ENCODE measurements around the gene ST8SIA2.
A peak's percentile ranks its signal among the peaks of the same experiment; 100 is the strongest.

The ST8SIA2 gene

DNA sequence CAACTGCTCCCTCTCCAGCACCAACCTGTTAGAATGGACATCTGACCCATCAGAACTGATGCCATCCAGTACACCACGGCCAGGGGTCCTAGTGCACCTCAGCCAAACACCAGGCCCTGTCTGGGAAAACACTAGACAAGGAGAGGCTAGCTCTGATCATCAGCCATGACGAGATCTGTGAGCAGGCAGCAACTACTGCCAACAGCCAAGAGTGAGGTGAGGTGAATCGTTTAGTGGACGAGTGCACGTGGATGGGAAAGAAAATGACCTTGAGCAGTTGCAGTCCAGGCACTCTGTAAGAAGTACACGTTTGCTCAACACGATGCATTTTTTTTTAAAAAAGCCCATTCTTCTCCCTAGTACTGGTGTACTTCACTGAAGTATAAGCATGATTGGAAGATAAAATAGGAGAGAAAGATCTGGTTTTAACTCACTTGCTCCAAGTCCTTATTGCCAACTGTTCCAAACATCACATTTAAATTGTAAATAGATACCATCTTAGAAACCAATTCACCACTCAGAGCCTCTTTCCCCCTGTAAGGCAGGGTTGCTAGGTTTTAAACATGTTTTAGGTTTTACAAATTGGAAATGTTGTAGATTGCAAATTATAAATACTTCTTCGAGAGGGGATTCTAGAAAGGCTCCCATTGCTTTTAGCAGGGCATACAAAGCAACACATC, 5.7 kb downstream of the ST8SIA2 start:
- FAIRE-seq, result no peak
- no peak for DNase-seq (ENCODE audit: low spot score)

DNA sequence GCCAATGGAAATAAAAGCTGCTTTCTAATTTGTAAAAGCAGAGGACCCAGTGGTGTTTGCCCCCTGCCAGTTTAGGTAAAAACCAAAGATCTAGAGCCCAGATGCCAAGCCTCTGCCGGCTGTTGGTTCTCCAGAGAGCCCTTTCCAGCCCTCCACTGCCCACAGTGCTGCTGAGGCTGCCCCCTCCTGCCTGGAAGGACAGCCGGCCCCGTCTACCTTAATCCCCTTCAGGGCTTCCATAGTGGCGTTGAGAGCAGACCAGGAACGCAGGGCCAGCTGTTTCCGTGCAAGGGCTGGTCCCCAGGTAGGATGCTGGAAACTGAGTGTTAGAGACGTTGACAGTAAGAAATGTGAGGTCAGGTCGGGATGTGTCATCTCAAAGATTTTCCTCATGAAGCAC, 6.9 kb downstream of the ST8SIA2 start:
- DNase-seq (ENCODE audit: low spot score) (no peak), FAIRE-seq (no peak)

GRCh38 chr15:92400980-92401787, 7.5 kb downstream of the ST8SIA2 start:
- FAIRE-seq (no peak), DNase-seq (ENCODE audit: low spot score) (no peak)

- no peak for FAIRE-seq
- no peak for DNase-seq (ENCODE audit: low spot score)
Observed at GRCh38 chr15:92402751-92403150, 9.1 kb downstream of the ST8SIA2 start.

DNA sequence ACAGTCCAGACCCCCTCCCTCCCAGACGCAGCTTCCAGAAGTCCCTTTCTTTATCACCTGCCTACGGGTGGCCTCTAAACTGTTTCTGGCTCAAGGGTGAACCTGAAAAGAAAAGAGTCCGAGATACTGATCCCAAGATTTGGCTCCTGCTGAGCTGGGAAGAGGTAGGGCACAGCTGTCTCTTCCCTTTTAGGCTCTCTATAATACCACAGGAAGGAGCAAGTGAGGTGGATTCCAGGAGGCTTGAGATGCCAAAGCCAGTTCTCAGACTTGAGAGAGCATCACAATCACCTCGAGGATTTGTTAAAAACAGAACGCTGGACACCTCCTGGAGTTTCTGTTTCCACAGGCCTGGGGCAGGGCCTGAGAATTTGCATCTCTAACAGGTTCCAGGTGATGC, 12.3 kb downstream of the ST8SIA2 start:
- DNase-seq (ENCODE audit: low spot score) (no peak), FAIRE-seq (no peak)

- no peak for FAIRE-seq
Observed at GRCh38 chr15:92407321-92407720, 13.6 kb downstream of the ST8SIA2 start.

GRCh38 chr15:92407916-92408315, 14.2 kb downstream of the ST8SIA2 start:
- no peak for FAIRE-seq
- no peak for DNase-seq (ENCODE audit: low spot score)

More at GRCh38 chr15:92407321-92407720, 13.6 kb downstream of the ST8SIA2 start:
- DNase-seq (ENCODE audit: low spot score), result no peak

DNA sequence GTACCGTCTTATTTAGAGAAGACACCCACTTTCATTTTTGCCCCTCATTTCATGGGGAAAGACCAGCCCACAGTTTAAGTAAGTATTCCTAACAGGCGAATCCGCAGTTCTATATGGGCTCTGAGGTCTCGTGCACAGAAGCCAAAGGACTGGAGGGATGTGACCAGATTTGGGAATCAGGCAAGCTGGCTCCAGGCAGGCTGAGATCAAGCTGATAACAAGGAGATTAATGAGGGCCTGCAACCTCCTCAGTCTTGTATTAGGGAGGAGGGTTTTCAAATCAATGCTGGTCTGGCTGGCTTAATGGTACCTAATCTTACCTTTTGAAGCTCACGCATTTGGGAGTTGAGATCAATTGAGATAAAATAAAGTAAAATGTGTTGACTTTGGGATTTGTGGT, 15.3 kb downstream of the ST8SIA2 start:
- FAIRE-seq (no peak), DNase-seq (ENCODE audit: low spot score) (no peak)

DNA sequence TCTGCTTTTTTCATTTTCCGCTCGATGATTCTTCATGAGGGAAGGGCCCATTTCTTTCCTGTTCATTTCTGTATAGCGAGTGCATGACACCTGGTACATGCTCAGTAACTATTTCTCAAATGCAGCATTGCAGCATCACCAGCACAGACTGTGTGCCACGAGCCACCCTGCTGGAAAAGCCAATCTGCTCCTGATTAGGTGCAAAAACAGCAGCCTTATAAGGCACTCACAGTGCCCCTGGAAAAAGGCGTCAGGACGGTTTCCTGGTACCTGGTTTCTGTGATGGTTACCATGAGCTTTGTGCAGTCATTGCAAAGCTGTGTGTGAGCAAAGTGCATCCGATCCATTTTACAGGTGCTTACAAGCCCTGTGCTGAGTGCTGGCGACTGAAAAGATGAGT, 15.8 kb downstream of the ST8SIA2 start:
- no peak for FAIRE-seq
- DNase-seq (ENCODE audit: low spot score), result no peak

- DNase-seq (ENCODE audit: low spot score), result no peak
- FAIRE-seq, result no peak
Observed at GRCh38 chr15:92410537-92410936, 16.9 kb downstream of the ST8SIA2 start.

DNA sequence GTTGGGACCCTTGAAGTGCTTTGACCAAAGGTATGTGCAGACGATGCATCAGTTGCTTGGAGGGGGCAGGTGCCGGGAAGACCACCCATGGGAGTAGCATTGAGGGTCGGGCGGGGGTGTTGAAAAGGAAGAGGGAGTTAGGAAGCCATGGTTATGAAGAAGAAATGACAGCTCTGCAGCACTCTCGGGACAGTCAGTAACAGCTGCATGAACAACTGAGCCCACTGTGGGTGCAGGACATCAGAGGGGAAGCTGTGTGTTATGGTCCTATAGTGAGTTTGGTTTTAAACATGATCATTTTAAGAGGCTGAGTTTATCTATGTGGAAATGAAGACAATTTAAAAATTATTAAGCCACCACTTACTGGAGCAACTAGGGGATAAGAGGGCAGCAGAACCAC, 17.6 kb downstream of the ST8SIA2 start:
- FAIRE-seq (no peak), DNase-seq (ENCODE audit: low spot score) (no peak)

GRCh38 chr15:92413510-92413909, 19.8 kb downstream of the ST8SIA2 start:
- DNase-seq (ENCODE audit: low spot score), result no peak
- FAIRE-seq, result no peak

GRCh38 chr15:92415639-92416297, 22.1 kb downstream of the ST8SIA2 start:
- DNase-seq (ENCODE audit: low spot score) (no peak), FAIRE-seq (no peak)

GRCh38 chr15:92416557-92416956, 22.9 kb downstream of the ST8SIA2 start:
- no peak for FAIRE-seq
- no peak for DNase-seq (ENCODE audit: low spot score)

- DNase-seq (ENCODE audit: low spot score), result no peak
- no peak for FAIRE-seq
Observed at GRCh38 chr15:92417716-92418115, 24.0 kb downstream of the ST8SIA2 start.

DNA sequence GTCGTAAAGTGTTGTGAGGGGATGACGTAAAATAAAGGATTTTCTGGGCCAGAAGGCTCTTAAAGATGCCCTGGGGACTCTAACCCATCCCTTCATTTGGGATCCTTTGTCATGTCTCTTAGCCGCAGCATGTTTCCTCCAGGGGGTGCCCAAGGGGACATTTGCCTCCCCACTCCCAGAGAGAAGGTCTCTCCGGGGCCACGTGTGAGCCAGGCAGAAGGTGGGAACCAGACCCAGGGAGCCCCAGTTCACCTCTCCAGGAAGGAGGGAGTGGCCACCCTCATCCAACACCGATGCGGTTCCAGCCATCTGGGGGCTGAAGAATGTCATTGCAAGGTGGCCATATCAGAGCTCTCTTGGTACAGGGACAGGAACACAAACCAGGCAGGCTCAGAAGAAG, 25.2 kb downstream of the ST8SIA2 start:
- no peak for DNase-seq (ENCODE audit: low spot score)
- no peak for FAIRE-seq

GRCh38 chr15:92421976-92422375, 28.3 kb downstream of the ST8SIA2 start:
- DNase-seq (ENCODE audit: low spot score) (no peak), FAIRE-seq (no peak)

GRCh38 chr15:92425578-92426225, 32.0 kb downstream of the ST8SIA2 start:
- FAIRE-seq (no peak), DNase-seq (ENCODE audit: low spot score) (no peak)

- no peak for FAIRE-seq
- DNase-seq (ENCODE audit: low spot score), result peak; percentile 66
Observed at GRCh38 chr15:92429378-92430068, 35.8 kb downstream of the ST8SIA2 start.

DNA sequence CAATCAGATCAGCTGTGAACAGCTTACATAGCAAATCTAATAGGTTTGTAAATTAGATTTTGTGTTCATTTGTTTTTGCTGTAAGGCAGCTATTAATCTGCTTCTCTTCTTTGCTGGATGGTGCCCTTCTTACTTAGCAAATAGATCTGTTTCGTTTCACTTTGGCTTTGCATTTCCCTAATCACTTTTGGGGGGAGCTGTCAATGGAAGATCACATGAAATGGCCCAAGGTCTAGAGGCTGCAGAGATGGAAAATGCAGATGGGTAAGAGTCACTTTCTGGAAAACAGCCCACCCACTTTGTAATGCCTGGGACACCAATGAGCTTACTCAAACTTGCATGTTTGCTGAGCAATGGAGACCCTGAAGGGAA, 36.4 kb downstream of the ST8SIA2 start:
- no peak for FAIRE-seq

DNA sequence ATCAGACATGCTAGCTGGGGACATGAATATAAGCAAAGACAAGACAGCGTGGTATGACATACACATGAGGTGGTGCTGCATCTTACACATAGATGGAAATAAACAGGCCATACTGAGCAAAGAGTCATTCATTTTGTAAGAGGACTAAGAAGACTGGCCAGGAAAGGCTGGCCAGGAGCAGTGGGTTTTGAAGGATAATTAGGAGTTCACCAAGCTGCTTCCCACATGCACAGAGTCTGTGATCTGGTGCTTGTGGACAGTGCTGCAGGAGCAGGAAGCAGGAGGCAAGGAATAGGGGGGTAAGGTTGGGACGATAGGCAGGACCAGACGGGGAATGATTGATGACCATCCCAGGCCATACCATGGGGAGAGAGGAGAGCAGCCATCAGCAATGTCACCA, 41.5 kb downstream of the ST8SIA2 start:
- no peak for FAIRE-seq

More for the DNA sequence above, 36.4 kb downstream of the ST8SIA2 start:
- no peak for DNase-seq (ENCODE audit: low spot score)

More for the DNA sequence above, 41.5 kb downstream of the ST8SIA2 start:
- no peak for DNase-seq (ENCODE audit: low spot score)
